NCI-H187 (cell line): ENCODE measurements around the gene MKNK1.

Experiments used
- DNase-seq, 2 experiments: peaks; one replicate each; lab custom pipeline; 2025; lab: John Stamatoyannopoulos, UW

MKNK1 gene

DNA sequence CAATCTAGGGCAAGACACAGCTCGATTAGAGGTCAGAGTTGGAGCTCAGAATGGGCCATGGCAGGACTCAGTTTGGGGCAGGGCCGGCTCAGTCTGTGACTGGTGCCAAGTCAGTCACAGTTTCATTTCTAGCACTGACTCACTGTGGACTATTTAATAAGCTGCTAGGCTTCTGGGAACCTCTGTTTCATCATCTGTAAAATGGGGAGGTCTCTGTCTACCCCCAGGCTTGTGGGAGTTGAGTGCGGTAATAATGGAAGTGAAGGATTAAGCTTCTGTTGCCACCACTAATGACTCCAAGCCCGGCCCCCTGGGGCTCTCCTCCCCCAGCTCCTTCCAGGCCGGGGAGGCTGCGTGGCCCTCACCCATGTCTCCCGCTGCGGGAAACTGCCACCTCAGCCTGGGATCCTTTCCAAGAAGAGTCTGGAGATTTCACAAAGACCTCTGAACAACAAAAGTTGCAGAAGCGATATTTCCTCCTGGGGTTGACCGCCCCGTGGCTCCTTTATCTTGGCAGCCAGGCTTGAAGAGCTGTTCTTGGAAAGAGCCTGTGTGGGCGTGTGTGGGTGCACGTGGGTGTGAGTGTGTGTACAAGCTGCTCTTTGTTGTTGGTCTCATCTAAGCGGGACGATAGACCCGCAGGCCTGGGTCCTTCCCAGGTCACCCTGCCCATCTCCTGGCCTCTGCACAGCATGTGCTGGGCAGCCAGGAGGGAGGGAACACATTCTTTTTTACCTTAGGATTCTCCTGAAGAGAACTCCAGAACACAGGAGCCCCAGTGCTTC, 81.7 kb downstream of the MKNK1 start:
- DNase-seq = no peak

GRCh38 chr1:46521414-46521813, 82.7 kb downstream of the MKNK1 start:
- no peak for DNase-seq

DNA sequence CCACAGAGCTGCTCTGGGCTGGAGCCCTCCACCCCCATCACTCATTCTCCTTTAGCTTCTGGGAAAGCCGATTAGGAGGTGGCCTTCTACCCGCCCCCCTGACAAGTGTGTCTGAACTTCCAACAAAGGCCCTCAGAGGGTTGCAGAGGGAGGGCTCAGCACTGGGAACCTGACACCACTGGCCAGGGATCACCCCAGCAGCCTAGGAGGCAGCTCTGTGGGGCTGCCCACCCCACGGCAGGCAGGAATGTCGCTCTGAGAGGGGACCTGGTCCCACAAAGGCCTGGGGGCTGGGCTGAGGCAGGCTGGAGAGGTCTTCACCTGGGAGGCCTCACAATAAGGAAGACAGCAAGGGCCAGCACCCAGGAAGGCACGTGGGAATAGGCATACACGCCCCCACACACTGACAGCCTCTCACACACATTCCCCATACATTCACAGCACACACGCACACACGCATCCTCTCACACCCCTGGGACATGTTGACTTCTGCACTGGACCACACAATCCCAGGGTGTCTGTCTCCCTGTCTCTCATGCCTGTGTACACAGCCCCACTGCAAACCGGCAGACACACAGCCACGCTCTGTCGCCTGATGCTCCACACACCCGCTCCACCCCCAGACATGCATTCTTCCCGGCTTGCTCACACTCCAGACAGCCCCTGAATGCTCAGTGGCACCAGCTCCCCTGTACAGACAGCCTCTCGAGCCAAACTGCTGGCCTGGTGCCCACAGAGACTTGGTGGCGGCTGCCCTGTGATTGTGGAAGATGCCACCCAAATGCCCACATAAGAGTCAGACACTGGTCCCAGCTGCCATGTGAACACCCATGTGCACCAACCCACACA, 83.8 kb downstream of the MKNK1 start:
- DNase-seq = no peak

- DNase-seq = no peak
These were observed 84.9 kb downstream of the MKNK1 start for GRCh38 chr1:46519209-46519608.

DNA sequence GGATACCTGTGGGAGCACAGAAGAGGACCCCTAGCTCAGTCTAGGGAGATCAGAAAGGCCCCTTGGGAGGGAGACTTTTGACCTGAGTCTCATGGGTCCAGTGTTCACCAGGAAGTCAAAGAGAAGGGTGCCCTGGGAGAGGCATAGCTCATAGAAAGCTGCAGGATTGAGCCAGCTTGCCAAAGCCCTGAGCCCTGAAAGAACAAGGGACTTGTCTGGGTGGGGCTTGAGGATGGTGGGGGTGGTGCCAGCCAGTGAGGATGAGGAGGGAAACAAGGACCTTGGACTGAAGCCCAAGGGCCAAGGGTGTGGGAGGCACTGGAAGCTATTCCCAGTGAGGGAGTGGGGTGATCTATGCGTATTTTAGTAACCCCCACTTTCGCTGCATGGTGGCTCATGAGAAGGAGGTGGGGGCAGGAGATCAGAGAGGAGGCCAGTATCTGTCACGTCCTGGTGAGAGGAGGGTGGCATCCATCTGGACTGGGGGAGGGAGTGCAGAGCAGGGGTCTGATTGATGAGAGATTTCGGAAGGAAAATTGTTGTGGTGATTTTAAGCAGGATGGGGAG, 86.1 kb downstream of the MKNK1 start:
- DNase-seq = no peak

- DNase-seq = peak; percentile 72 to 79
These were observed 87.0 kb downstream of the MKNK1 start for GRCh38 chr1:46517010-46517600.

DNA sequence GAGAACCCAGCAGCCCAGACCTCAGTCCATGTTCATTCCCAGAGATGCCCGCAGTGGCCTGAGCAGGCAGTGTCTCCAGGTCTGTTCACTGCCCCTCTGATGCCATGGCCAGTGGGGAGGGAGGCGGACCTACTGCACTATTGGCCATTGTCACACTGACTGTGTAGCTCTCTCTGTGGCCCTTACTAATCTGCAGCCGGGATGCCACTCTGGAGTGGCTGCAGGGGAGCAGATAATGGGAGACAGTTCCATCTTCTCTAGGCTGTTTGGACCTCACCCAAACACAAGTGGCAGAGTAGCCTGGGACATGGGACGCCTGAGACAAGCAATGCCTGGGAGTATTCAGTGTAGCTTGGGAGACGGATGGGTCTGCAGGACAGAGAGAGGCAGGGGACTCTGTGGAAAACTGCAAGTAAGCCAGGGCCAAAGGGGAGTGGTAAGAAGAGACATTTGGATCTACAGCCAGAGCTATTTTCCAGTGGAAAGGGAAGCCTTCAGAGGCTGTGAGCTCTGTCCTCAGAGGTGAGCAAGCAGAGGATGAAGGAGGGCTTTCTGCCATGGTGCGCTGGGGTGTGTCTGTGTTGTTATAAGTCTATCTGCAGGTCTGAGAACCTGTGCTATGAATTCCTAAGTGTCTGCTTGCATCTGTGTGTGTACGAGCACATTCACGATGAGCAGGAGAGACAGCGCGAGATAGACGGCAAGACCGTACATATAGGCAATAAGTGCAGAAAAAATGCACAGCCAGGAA, 87.7 kb downstream of the MKNK1 start:
- no peak for DNase-seq

- no peak for DNase-seq
These were observed 88.5 kb downstream of the MKNK1 start for GRCh38 chr1:46515576-46515975.

- no peak for DNase-seq
These were observed 90.5 kb downstream of the MKNK1 start for GRCh38 chr1:46513536-46513935.

- DNase-seq = no peak
These were observed 91.3 kb downstream of the MKNK1 start for GRCh38 chr1:46512792-46513190.

GRCh38 chr1:46512135-46512791, 91.8 kb downstream of the MKNK1 start:
- DNase-seq = no peak

DNA sequence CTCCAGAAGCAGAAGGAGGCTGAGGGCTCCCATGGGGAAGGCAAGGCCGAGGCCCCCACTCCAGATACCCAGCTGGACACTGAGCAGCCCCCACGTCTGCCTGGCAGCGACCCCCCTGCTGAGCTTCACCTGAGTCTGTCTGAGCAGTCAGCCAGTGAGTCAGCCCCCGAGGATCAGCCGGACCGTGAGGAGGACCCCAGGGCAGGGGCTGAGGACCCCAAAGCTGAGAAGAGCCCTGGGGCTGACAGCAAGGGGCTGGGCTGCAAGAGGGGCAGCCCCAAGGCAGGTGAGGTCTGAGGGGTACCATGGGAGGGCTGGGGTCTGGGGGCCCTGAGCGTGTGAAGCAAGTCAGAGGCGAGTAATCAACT, 93.1 kb downstream of the MKNK1 start:
- DNase-seq = no peak

- DNase-seq = no peak
These were observed 93.6 kb downstream of the MKNK1 start for GRCh38 chr1:46510341-46510997.

DNA sequence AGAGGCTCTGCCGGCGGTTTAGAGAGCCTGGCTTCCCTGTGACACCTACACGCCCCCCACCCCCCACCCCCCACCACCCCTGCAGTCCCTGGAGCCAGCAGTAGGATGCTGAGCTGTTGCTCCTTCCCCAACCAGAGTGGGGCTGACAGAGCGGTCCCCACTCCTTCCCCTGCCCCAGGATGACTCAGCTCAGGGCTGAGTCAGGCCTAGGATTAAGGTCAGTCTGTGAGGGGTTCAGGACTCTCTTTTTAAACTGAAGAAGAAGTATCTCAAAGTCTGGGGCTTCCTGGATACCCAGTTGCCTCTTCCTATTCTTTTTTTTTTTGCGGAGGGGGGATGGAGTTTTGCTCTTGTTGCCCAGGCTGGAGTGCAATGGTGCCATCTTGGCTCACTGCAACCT, 95.3 kb downstream of the MKNK1 start:
- no peak for DNase-seq
